ENCODE results near the gene MAT1A. TPM values are rescaled to one million over a fixed set of nuclear protein-coding genes. Genes with fewer than 3 reads are reported as not detected.

The MAT1A gene
- total and polyA plus RNA-seq, 2 of the 8 experiments (the other 6 are each of a cell fraction or from before 2014, with no cell fraction given), result 4.1 to 6.4 TPM

GRCh38 chr10:80321183-80321582 lies 31.7 kb upstream of the MAT1A start:
- H2BK15ac ChIP-seq (ENCODE audit: low read length), result no peak overlapping the region
- H4K20me1 ChIP-seq (replicated peaks in 1 of 2; ENCODE audit: control insufficient read depth in 1 of 2, insufficient read depth in 2 of 2, low read length in 2 of 2), result no peaks in the 10 kb centered on the region
- H4K91ac ChIP-seq (replicated peaks; ENCODE audit: insufficient read length, low read length), result no peak overlapping the region
- WGBS, 2 experiments (ENCODE audit: extremely low coverage in 1 of 2, insufficient coverage in 1 of 2, insufficient read length in 1 of 2, insufficient replicate concordance in 2 of 2, low coverage in 1 of 2, low lambda C conversion rate in 2 of 2, missing lambda C conversion rate in 1 of 2), result 94% methylated on average over 5 of the region's 5 CpGs; no CpG with 5 or more reads in 1 of the 2 experiments
- no peak overlapping the region for H3K18ac ChIP-seq (ENCODE audit: extremely low read depth, low read length)
- no peaks in the 10 kb centered on the region for H3K36me3 ChIP-seq (ENCODE audit: control insufficient read depth in 2 of 4, insufficient read depth in 4 of 4, low read length in 3 of 4)
- CTCF ChIA-PET (ENCODE audit: partially characterized antibody), result interaction anchor here (1.3 kb wide), 1 partner anchor 60 kb away, joined by 3 read pairs; no protein-coding TSS in a partner anchor
- H3K23me2 ChIP-seq (ENCODE audit: low read depth, low read length), result no peaks in the 10 kb centered on the region
- no peak overlapping the region for H4K8ac ChIP-seq (ENCODE audit: extremely low read depth, insufficient read depth, low read length)
- FAIRE-seq (no peak), DNase-seq (ENCODE audit: low read depth in 1 of 2, low spot score in 2 of 2) (no peak)
- no peak overlapping the region for H2BK120ac ChIP-seq (replicated peaks; ENCODE audit: low read depth, low read length)
- H2BK5ac ChIP-seq (ENCODE audit: low read depth, low read length), result no peak overlapping the region
- H3K4me3 ChIP-seq (ENCODE audit: extremely low read depth in 1 of 4, insufficient read depth in 2 of 4, low read depth in 3 of 4, low read length in 4 of 4), result no peak overlapping the region
- H2BK12ac ChIP-seq (ENCODE audit: low read depth, low read length), result no peak overlapping the region
- no peak overlapping the region for H3K23ac ChIP-seq (ENCODE audit: insufficient read length)
- H2AFZ ChIP-seq (ENCODE audit: low read length), result no peak overlapping the region
- no peak overlapping the region for H3K27ac ChIP-seq (ENCODE audit: low read depth, low read length)
- H3K79me1 ChIP-seq (ENCODE audit: low read depth, low read length), result no peaks in the 10 kb centered on the region
- H3K79me2 ChIP-seq (ENCODE audit: control insufficient read depth in 1 of 2, insufficient read depth in 2 of 2, low read length in 2 of 2), result no peaks in the 10 kb centered on the region
- H3K9me3 ChIP-seq (ENCODE audit: insufficient read depth in 2 of 2, low read depth in 1 of 2, low read length in 1 of 2), result no peaks in the 10 kb centered on the region
- TF ChIP-seq BCL11A (IDR thresholded peaks at IDR 0.05; ENCODE audit: low read depth in 2 of 2, low read length in 2 of 2), result no peak
- H3K27me3 ChIP-seq (replicated peaks in 1 of 4; ENCODE audit: control insufficient read depth in 3 of 4, extremely low read depth in 1 of 4, insufficient read depth in 3 of 4, low read length in 3 of 4), result no peaks in the 10 kb centered on the region
- H3K4me2 ChIP-seq (ENCODE audit: insufficient read depth in 1 of 2, low read depth in 2 of 2, low read length in 2 of 2), result no peak overlapping the region
- no peak overlapping the region for H4K5ac ChIP-seq (ENCODE audit: insufficient read length, low read depth, low read length)
- no peak overlapping the region for H2BK20ac ChIP-seq (ENCODE audit: low read length)
- H2AK5ac ChIP-seq (ENCODE audit: low read depth, low read length), result no peak overlapping the region
- no peak overlapping the region for H3K56ac ChIP-seq (replicated peaks; ENCODE audit: insufficient read length, low read depth, low read length)
- POLR2A ChIA-PET (ENCODE audit: partially characterized antibody), result interaction anchor here (0.6 kb wide), 1 partner anchor 31 kb away, joined by 4 read pairs; no protein-coding TSS in a partner anchor
- no peak overlapping the region for H3K14ac ChIP-seq (ENCODE audit: insufficient read length)
- H3K4ac ChIP-seq (replicated peaks; ENCODE audit: insufficient read length, low read depth, low read length), result no peak overlapping the region
- no peak overlapping the region for H3K9ac ChIP-seq (replicated peaks in 1 of 4; ENCODE audit: extremely low read depth in 1 of 4, low read depth in 3 of 4, low read length in 3 of 4)
- no peaks in the 10 kb centered on the region for H3K4me1 ChIP-seq (replicated peaks in 1 of 4; ENCODE audit: control insufficient read depth in 3 of 4, insufficient read depth in 4 of 4, low read length in 3 of 4)
